H1 (cell line): Measurements from ENCODE around the gene SDR39U1.

Experiments
- CBX8 ChIP-seq: fragments of 300-800, 300-1000 bp; sonication (generic); IDR thresholded peaks from 2 replicates; pipeline ENCODE4 v1.7.1; 2016; ENCODE audit warnings: low read depth, low read length, borderline replicate concordance
- HDAC2 ChIP-seq, 2 experiments: fragments of 300-600 bp in 1 of 2; sonication (generic) in 1 of 2; IDR thresholded peaks; 2 replicates each; pipeline ENCODE4 v1.6.1; 2011 to 2012; ENCODE audit warnings: low read depth in 2 of 2, low read length in 2 of 2, mild to moderate bottlenecking in 2 of 2, moderate library complexity in 2 of 2, borderline replicate concordance in 1 of 2, inconsistent platforms in 1 of 2
- MAFK ChIP-seq: IDR thresholded peaks from 2 replicates; pipeline ENCODE4 v1.6.1; 2012; ENCODE audit warnings: low read depth, mild to moderate bottlenecking, improper control_type of control experiment, low read length
- SUZ12 ChIP-seq: fragments of 200-600 bp; sonication (generic); IDR thresholded peaks from 2 replicates; pipeline ENCODE4 v1.6.1; 2012; ENCODE audit warnings: mild to moderate bottlenecking, inconsistent platforms, low read length, moderate library complexity, mixed read lengths
- TAF1 ChIP-seq: IDR thresholded peaks from 2 replicates; pipeline ENCODE4 v1.6.1; 2011; ENCODE audit warnings: mild to moderate bottlenecking, low read depth, low read length
- YY1 ChIP-seq: IDR thresholded peaks from 2 replicates; pipeline ENCODE4 v1.6.1; 2011; ENCODE audit warnings: low read depth, mild to moderate bottlenecking, low read length

GRCh38 chr14:24399999-24400718 is 42.4 kb downstream of the SDR39U1 start:
- TF ChIP-seq TAF1, result no peak
- TF ChIP-seq SUZ12, result no peak
- no peak for TF ChIP-seq CBX8
- no peak for TF ChIP-seq YY1
- TF ChIP-seq MAFK, result no peak
- no peak for TF ChIP-seq HDAC2 (IDR thresholded peaks at IDR 0.05; ENCODE audit: borderline replicate concordance in 1 of 2, low read depth in 2 of 2, low read length in 2 of 2)
